Cardiac septum (tissue), 1 donor: ENCODE data around the gene TUBA3D. TPM values are rescaled to one million over a fixed set of nuclear protein-coding genes. Genes with fewer than 3 reads are reported as not detected.
"Not testable (repeated sequence)": the region's sequence is repeated elsewhere in the genome, so short reads cannot be mapped to it uniquely, and the experiment has no call there.

ENCODE experiments used
- DNase-seq: peaks from one replicate; pipeline ENCODE4 v3.0.0-alpha.2; 2020; ENCODE audit warnings: low spot score
- intact Hi-C: fragments of 100-400 bp; cut with DNase I; formaldehyde crosslinking; loops from one replicate; pipeline ENCODE4 v1.14.0; 2022
- microRNA-seq: library from miRNA; unstranded; fragments of <30 nt; microRNA quantifications from one replicate; pipeline ENCODE4 v1.2.0, GENCODE V29; 2020
- total RNA-seq: library from RNA; stranded (reverse); fragmentation: NEBNext Ultra II Directional; extraction: Animal tissue kit (Norgen Biotek cat#: 25700); gene quantifications from one replicate; pipeline ENCODE4 v1.2.1, GENCODE V29; 2021
- donor health status: DM: no; HTN: no; CAD: no.

Gene TUBA3D
- total RNA-seq, 1 donor from 2014 or later, result 4.0 TPM

- intact Hi-C loops, result not testable (repeated sequence)
- DNase-seq, result peak; percentile 57
Observed at GRCh38 chr2:131528981-131529863, 53.3 kb downstream of the TUBA3D start.

GRCh38 chr2:131529864-131530445 lies 54.0 kb downstream of the TUBA3D start:
- intact Hi-C loops, result not testable (repeated sequence)
- DNase-seq, result peak; percentile 70

- intact Hi-C loops, result not testable (repeated sequence)
- peak; percentile 74 for DNase-seq
Observed at GRCh38 chr2:131530626-131531344, 54.9 kb downstream of the TUBA3D start.

DNA sequence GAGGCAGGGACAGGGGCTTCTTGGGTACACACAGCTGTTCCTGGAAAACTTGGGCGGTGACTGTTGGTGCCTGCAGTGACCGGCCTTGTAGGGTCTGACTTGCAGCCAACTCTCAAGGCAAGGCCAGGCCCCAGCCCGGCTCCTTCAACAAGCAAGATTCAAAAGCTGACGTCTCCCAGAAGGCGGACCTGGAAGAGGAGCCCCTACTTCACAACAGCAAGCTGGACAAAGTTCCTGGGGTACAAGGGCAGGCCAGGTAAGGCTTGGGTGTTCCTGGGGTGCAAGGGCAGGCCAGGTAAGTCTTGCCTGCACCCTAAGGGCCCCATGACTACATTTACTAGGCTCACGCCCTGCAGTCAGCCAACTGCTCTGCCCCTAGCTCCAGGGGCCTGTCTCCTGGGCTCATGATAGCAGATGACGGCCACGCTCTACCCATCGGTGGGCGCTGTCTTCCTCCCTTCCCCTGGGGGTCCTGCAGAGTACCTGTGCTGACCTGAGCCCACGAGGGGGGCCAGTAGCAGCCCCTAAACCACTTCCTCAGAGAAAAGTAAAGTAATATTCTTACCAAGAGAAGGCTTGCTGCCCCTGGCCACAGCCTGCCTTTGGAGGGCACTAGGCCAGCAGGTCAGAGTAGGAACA lies 55.7 kb downstream of the TUBA3D start:
- DNase-seq, result peak; percentile 71
- intact Hi-C loops, result not testable (repeated sequence)

Small RNA genes within 50 kb of the gene (microRNA-seq; reads per million reads assigned to microRNA genes)
- not detected for gene MIR4784

Other genes starting within 250 kb of the TUBA3D start
- 0.16 TPM for gene RAB6D, start 112.0 kb upstream of the TUBA3D start, total RNA-seq
- 79.3 TPM for gene MZT2A, start 16.3 kb downstream of the TUBA3D start, total RNA-seq
- 1.1 TPM for gene CCDC74A, start 51.8 kb downstream of the TUBA3D start, total RNA-seq